ENCODE data around the gene PLCXD1.
"Not testable (repeated sequence)": the region's sequence is repeated elsewhere in the genome, so short reads cannot be mapped to it uniquely, and the experiment has no call there.

The PLCXD1 gene

DNA sequence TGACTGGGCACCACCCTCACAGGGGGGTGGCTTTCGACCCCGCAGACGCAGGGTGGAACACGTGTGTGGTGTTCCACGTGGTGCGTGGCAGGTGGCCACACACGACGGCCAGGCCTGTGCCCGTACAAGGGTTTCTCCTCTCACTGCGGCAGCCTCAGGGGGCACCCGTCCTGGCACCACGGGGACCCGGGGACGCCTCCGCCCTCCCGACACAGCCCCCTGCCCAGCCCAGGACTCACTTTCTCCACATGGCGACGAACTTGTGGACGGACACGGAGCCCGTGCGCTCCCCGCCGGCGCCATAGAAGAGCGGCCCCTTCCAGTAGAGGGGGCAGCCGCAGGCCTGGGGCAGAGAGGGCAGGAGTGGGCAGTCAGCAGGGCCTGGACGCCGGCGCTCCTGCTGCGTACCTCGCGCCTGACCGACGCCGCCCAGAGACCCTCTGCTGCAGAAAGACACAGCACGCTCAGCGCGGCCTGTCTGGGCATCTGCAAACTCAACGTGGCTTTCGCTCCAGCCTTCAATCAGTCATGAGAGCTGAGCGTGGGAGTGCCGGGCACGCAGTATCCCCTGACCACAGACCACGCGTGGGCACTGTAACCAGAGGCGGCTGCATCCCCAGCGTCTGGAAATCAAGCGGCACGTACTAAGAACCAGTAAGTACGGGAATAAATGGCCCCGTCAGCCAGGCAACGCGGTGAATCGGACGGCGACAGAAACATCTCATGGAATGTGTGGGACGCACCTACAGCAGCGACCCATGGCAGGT is 66.4 kb downstream of the PLCXD1 start:
- no peak for DNase-seq (ENCODE audit: extremely low read depth, low read depth)
- no peak overlapping the region for H3K4me3 ChIP-seq (replicated peaks; ENCODE audit: low read depth, low read length)
- no peak for TF ChIP-seq CTCF (IDR thresholded peaks at IDR 0.05; ENCODE audit: low read depth, low read length, missing control alignments)

DNA sequence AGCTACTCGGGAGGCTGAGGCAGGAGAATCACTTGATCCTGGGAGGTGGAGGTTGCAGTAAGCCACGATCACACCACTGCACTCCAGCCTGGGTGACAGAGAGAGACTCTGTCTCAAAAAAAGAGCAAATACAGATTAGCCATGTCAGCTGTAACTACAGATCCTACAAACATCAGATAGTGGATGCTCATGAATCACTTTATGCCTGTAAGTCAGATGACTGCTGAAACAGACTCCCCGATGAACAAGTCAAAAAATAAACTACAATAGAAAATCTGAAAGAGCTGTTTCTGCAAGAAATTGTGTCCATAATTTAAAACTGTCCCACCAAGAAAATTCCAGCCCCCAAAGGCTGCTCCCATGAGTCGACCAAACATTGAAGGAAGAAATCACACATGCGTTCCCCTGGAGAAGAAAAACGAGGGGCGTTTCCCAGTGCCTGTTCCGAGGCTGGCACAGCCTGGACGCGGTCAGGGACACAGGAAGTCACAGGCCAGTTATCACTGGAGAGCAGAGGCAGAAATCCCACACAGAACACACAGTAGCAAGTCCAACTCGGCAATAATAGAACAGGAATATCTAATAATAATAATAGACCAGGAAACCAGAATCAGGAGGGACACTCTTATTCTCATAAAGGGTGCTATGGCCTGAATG is 67.4 kb downstream of the PLCXD1 start:
- DNase-seq (ENCODE audit: extremely low read depth, low read depth) = no peak
- no peak overlapping the region for H3K4me3 ChIP-seq (replicated peaks; ENCODE audit: low read depth, low read length)
- no peak for TF ChIP-seq CTCF (IDR thresholded peaks at IDR 0.05; ENCODE audit: low read depth, low read length, missing control alignments)

- no peak overlapping the region for H3K4me3 ChIP-seq (replicated peaks; ENCODE audit: low read depth, low read length)
- TF ChIP-seq CTCF (IDR thresholded peaks at IDR 0.05; ENCODE audit: low read depth, low read length, missing control alignments) = no peak
- no peak for DNase-seq (ENCODE audit: extremely low read depth, low read depth)
Observed at GRCh38 chrX:349196-349595, 68.0 kb downstream of the PLCXD1 start.

DNA sequence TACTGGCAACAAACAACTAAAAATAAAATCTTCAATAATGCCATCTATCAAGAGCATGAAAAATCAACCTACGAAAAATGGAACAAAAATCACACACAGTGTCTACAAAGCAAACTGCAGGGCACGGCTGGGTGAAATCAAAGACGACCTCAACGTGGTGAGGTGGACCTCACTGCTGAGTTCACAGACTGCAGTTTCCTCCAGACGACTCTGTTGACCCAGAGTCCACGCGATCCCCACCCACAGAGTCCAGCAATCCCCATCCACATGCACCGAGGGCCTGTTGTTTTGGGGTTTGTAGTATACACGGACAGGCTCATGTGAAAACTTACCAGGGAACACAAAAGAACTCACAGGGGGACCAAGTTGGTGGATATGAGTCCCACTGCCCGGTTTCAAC is 68.5 kb downstream of the PLCXD1 start:
- no peak for TF ChIP-seq CTCF (IDR thresholded peaks at IDR 0.05; ENCODE audit: low read depth, low read length, missing control alignments)
- DNase-seq (ENCODE audit: extremely low read depth, low read depth) = no peak
- H3K4me3 ChIP-seq (replicated peaks; ENCODE audit: low read depth, low read length) = no peak overlapping the region

DNA sequence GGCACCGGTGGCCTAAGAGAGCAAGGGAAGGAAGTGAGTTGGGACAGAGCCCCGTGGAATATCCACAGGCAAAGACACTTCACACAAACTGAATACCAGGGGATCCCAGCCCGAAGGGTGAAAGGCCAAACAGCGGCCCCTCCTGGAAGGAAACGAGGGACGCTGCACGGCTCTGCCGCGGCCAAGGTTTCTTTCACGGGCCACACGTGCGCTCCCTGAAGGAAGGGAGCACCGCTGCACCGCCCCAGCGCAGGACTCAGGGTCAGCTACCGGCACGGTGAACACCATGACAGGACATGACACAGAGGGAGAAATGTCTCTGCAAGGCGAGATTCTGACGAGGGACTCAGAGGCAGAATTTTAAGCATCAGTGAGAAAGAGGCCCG is 69.0 kb downstream of the PLCXD1 start:
- DNase-seq (ENCODE audit: extremely low read depth, low read depth) = no peak

GRCh38 chrX:350534-351323 is 69.5 kb downstream of the PLCXD1 start:
- no peak for TF ChIP-seq CTCF (IDR thresholded peaks at IDR 0.05; ENCODE audit: low read depth, low read length, missing control alignments)
- DNase-seq (ENCODE audit: extremely low read depth, low read depth) = no peak
- no peak overlapping the region for H3K4me3 ChIP-seq (replicated peaks; ENCODE audit: low read depth, low read length)

More for the DNA sequence above, 69.0 kb downstream of the PLCXD1 start:
- no peak for TF ChIP-seq CTCF (IDR thresholded peaks at IDR 0.05; ENCODE audit: low read depth, low read length, missing control alignments)
- H3K4me3 ChIP-seq (replicated peaks; ENCODE audit: low read depth, low read length) = no peak overlapping the region

DNA sequence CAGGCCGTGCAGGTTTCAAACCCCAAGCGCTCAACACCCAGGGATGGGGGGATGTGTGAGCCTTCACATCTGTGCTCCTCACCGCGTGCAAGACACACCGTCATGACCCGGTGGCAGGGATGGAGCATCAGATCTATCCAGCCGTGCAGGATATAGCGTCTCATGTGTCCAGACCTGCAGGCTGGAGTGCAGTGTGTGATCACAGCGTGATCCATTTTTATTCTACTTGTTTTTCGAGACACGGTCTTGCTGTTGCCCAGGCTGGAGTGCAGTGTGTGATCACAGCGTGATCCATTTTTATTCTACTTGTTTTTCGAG is 70.1 kb downstream of the PLCXD1 start:
- not testable (repeated sequence) for H3K4me3 ChIP-seq (replicated peaks; ENCODE audit: low read depth, low read length); DNase-seq (ENCODE audit: extremely low read depth, low read depth)
